Esophagus squamous epithelium (tissue), 4 donors: ENCODE measurements around the gene ATG9B.

Source experiments
- POLR2A ChIP-seq, 4 donors: fragments of 450-650 bp; IDR thresholded peaks; one replicate each; pipeline ENCODE4 v1.6.1; 2017; ENCODE audit warnings: antibody characterized with exemption in 4 of 4, mild to moderate bottlenecking in 4 of 4, moderate library complexity in 3 of 4
- TF ChIP-seq, protein P1 (sequence below), 6 experiments: fragments of 450-650 bp in 4 of 6; fragments of 200-600 bp in 2 of 6; sonication (generic) in 2 of 6; IDR thresholded peaks; one replicate each; pipeline ENCODE4 v1.5.1; 2016 to 2019; ENCODE audit warnings: antibody characterized with exemption in 6 of 6, mild to moderate bottlenecking in 4 of 6, moderate library complexity in 4 of 6

DNA sequence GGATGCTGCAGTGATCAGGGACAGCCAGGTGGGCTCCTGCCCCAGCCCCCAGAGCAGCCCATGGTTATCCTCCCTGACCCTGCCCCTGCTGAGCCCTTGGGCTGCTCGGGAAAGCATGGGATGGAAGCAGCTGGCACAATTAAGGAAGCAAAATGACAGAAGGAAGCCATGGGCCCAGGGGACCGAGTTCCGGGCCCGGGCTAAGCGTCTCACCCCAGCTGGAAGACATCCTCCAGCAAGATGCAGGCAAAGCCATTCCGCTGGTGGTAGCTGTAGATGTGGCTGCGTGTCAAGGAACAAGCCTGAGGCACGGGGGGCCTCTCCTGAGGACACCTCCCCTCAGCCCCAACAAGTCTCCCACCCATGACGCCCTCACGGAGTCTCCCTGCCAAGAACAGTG lies 1.1 kb downstream of the ATG9B start:
- TF ChIP-seq, protein P1, sequence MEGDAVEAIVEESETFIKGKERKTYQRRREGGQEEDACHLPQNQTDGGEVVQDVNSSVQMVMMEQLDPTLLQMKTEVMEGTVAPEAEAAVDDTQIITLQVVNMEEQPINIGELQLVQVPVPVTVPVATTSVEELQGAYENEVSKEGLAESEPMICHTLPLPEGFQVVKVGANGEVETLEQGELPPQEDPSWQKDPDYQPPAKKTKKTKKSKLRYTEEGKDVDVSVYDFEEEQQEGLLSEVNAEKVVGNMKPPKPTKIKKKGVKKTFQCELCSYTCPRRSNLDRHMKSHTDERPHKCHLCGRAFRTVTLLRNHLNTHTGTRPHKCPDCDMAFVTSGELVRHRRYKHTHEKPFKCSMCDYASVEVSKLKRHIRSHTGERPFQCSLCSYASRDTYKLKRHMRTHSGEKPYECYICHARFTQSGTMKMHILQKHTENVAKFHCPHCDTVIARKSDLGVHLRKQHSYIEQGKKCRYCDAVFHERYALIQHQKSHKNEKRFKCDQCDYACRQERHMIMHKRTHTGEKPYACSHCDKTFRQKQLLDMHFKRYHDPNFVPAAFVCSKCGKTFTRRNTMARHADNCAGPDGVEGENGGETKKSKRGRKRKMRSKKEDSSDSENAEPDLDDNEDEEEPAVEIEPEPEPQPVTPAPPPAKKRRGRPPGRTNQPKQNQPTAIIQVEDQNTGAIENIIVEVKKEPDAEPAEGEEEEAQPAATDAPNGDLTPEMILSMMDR (IDR thresholded peaks at IDR 0.05): no peak
- TF ChIP-seq POLR2A (IDR thresholded peaks at IDR 0.05): no peak
